ENCODE results near the gene TMEM243.
"Not testable (repeated sequence)": the region's sequence is repeated elsewhere in the genome, so short reads cannot be mapped to it uniquely, and the experiment has no call there.

The TMEM243 gene

GRCh38 chr7:87219545-87220025 is at the start of gene TMEM243:
Gene TMEM243, minus strand, starts transcription at chr7:87219732. Its CDS starts 229 bp downstream, at chr7:87219503.
- DNase-seq (ENCODE audit: low read depth in 2 of 2), result peak; percentile 67 to 75

GRCh38 chr7:87267239-87267900 is 47.8 kb upstream of the TMEM243 start:
- no peak for DNase-seq (ENCODE audit: low read depth in 2 of 2)

GRCh38 chr7:87263537-87263936 is 44.0 kb upstream of the TMEM243 start:
- DNase-seq (ENCODE audit: low read depth in 2 of 2), result no peak

- no peak for DNase-seq (ENCODE audit: low read depth in 2 of 2)
Observed at GRCh38 chr7:87253589-87254087, 34.1 kb upstream of the TMEM243 start.

GRCh38 chr7:87245671-87246070 is 26.1 kb upstream of the TMEM243 start:
- not testable (repeated sequence) for DNase-seq (ENCODE audit: low read depth in 2 of 2)

GRCh38 chr7:87238464-87239051 is 19.0 kb upstream of the TMEM243 start:
- not testable (repeated sequence) for DNase-seq (ENCODE audit: low read depth in 2 of 2)

- no peak for DNase-seq (ENCODE audit: low read depth in 2 of 2)
Observed at GRCh38 chr7:87234949-87235348, 15.4 kb upstream of the TMEM243 start.

GRCh38 chr7:87231711-87232110 is 12.2 kb upstream of the TMEM243 start:
- no peak for DNase-seq (ENCODE audit: low read depth in 2 of 2)

- DNase-seq (ENCODE audit: low read depth in 2 of 2), result no peak
Observed at GRCh38 chr7:87231258-87231657, 11.7 kb upstream of the TMEM243 start.

GRCh38 chr7:87226495-87226894 is 7.0 kb upstream of the TMEM243 start:
- no peak for DNase-seq (ENCODE audit: low read depth in 2 of 2)

GRCh38 chr7:87225696-87226095 is 6.2 kb upstream of the TMEM243 start:
- DNase-seq (ENCODE audit: low read depth in 2 of 2), result no peak

- no peak for DNase-seq (ENCODE audit: low read depth in 2 of 2)
Observed at GRCh38 chr7:87223666-87224065, 4.1 kb upstream of the TMEM243 start.

- DNase-seq (ENCODE audit: low read depth in 2 of 2), result no peak
Observed at GRCh38 chr7:87220734-87221215, 1.2 kb upstream of the TMEM243 start.

GRCh38 chr7:87220026-87220733 is 648 bp upstream of the TMEM243 start:
- DNase-seq (ENCODE audit: low read depth in 2 of 2), result peak; percentile 75 to 81

GRCh38 chr7:87218796-87219544 is 562 bp downstream of the TMEM243 start:
- no peak for DNase-seq (ENCODE audit: low read depth in 2 of 2)

- no peak for DNase-seq (ENCODE audit: low read depth in 2 of 2)
Observed at GRCh38 chr7:87217983-87218653, 1.4 kb downstream of the TMEM243 start.

GRCh38 chr7:87216701-87217508 is 2.6 kb downstream of the TMEM243 start:
- peak in 1 of 2 donors; percentile 37 for DNase-seq (ENCODE audit: low read depth in 2 of 2)

GRCh38 chr7:87215046-87215445 is 4.5 kb downstream of the TMEM243 start:
- no peak for DNase-seq (ENCODE audit: low read depth in 2 of 2)

GRCh38 chr7:87213811-87214210 is 5.7 kb downstream of the TMEM243 start:
- no peak for DNase-seq (ENCODE audit: low read depth in 2 of 2)

- DNase-seq (ENCODE audit: low read depth in 2 of 2), result no peak
Observed at GRCh38 chr7:87213252-87213651, 6.3 kb downstream of the TMEM243 start.

Data from stimulated activated CD4-positive, alpha-beta T cell treated with anti-CD3 and anti-CD28 coated beads, Interleukin-4, amount 100 ng/mL, for 48 hours (primary cell).